Measurements from ENCODE around the gene GTF2B. TPM values are rescaled to one million over a fixed set of nuclear protein-coding genes. Genes with fewer than 3 reads are reported as not detected.

GTF2B gene
- total and polyA plus RNA-seq, 9 of the 15 experiments (the other 6 are each of a cell fraction or from before 2014, with no cell fraction given) = 34.5 to 113 (median 66.0) TPM

GRCh38 chr1:88875595-88875994 is 15.8 kb downstream of the GTF2B start:
- WGBS (ENCODE audit: insufficient coverage, low coverage, missing lambda C conversion rate) = 85% methylated on average over 4 of the region's 4 CpGs
- Histone ChIP-seq H3K9me3 (replicated peaks; ENCODE audit: control insufficient read depth, insufficient read depth, low read depth, low read length) (no peaks in the 10 kb centered on the region), H2AFZ (ENCODE audit: low read depth, low read length) (no peak overlapping the region), H3K79me2 (ENCODE audit: control insufficient read depth, insufficient read depth, low read length) (peaks cover 47% of the 10 kb centered on the region), H3K27me3 (ENCODE audit: control insufficient read depth in 2 of 2, insufficient read depth in 2 of 2, low read length in 2 of 2) (no peaks in the 10 kb centered on the region), H3K9me1 (ENCODE audit: control insufficient read depth, insufficient read depth, low read length) (no peaks in the 10 kb centered on the region), H4K20me1 (replicated peaks; ENCODE audit: control insufficient read depth, insufficient read depth, low read length) (peaks cover 3% of the 10 kb centered on the region; the same call in 1 of the 2 replicates), H3K4me1 (replicated peaks in 1 of 2; ENCODE audit: control insufficient read depth in 2 of 2, insufficient read depth in 2 of 2, low read length in 2 of 2) (no peaks in the 10 kb centered on the region; a peak in 1 of 5 replicates), H3K36me3 (ENCODE audit: control insufficient read depth, insufficient read depth, low read length) (peaks cover 26% of the 10 kb centered on the region), H3K27ac (ENCODE audit: extremely low read depth, low read depth, low read length) (no peak overlapping the region), H3K4me3 (no peak overlapping the region), H3K4me2 (ENCODE audit: insufficient read depth, low read length) (no peak overlapping the region), H3K9ac (ENCODE audit: insufficient read depth in 1 of 2, low read depth in 2 of 2, low read length in 2 of 2) (no peak overlapping the region)
- POLR2A ChIA-PET = interaction anchor here (0.5 to 1.8 kb wide), 3 partner anchors 12 to 15 kb away, joined by 3 to 7 read pairs (median 3); partner anchors contain the start of gene GTF2B
- CTCF ChIA-PET (ENCODE audit: low intra/inter-chr PET ratio) = no interaction called here
- ATAC-seq = no peak
- TF ChIP-seq ADNP (tag; IDR thresholded peaks at IDR 0.05) (no peak), RBM25 (IDR thresholded peaks at IDR 0.05; ENCODE audit: low read depth, low read length, severe bottlenecking) (peak; percentile 21)
- DNase-seq (ENCODE audit: extremely low read depth in 1 of 4, low spot score in 3 of 4) = no peak
- no TSS peak for BruUV-seq (replicated peaks)
- in situ Hi-C loops (cut with MboI) = no loop called here
- intact Hi-C loops (cut with micrococcal nuclease) = loop anchor here (5.0 to 10.0 kb wide), 2 partner anchors 138 to 691 kb away; no protein-coding TSS in a partner anchor
- FAIRE-seq = no peak

GRCh38 chr1:88873737-88874349 is 17.5 kb downstream of the GTF2B start:
- no TSS peak for BruUV-seq (replicated peaks)
- ATAC-seq (no peak), DNase-seq (ENCODE audit: extremely low read depth in 1 of 4, low spot score in 3 of 4) (no peak), FAIRE-seq (no peak)
- no peaks in the 10 kb centered on the region for H3K9me1 ChIP-seq (ENCODE audit: control insufficient read depth, insufficient read depth, low read length)
- ChIA-PET CTCF (ENCODE audit: low intra/inter-chr PET ratio) (interaction anchor here (0.6 kb wide), 2 partner anchors 90 to 263 kb away, joined by 3 to 8 read pairs; no protein-coding TSS in a partner anchor), POLR2A (no interaction called here)
- no peak overlapping the region for H3K4me3 ChIP-seq
- in situ Hi-C loops (cut with MboI) = loop anchor here (25.0 kb wide), 1 partner anchor 537 kb away; no protein-coding TSS in a partner anchor
- H2AFZ ChIP-seq (ENCODE audit: low read depth, low read length) = no peak overlapping the region
- intact Hi-C loops (cut with micrococcal nuclease) = loop anchor here (10.0 kb wide), 1 partner anchor 689 kb away; no protein-coding TSS in a partner anchor
- H3K4me2 ChIP-seq (ENCODE audit: insufficient read depth, low read length) = no peak overlapping the region
- H4K20me1 ChIP-seq (replicated peaks; ENCODE audit: control insufficient read depth, insufficient read depth, low read length) = peaks cover 3% of the 10 kb centered on the region; the same call in 1 of the 2 replicates
- H3K9ac ChIP-seq (ENCODE audit: insufficient read depth in 1 of 2, low read depth in 2 of 2, low read length in 2 of 2) = no peak overlapping the region
- 72% methylated on average over 5 of the region's 5 CpGs for WGBS (ENCODE audit: insufficient coverage, low coverage, missing lambda C conversion rate)
- peaks cover 18% of the 10 kb centered on the region for H3K36me3 ChIP-seq (ENCODE audit: control insufficient read depth, insufficient read depth, low read length)
- H3K27me3 ChIP-seq (ENCODE audit: control insufficient read depth in 2 of 2, insufficient read depth in 2 of 2, low read length in 2 of 2) = no peaks in the 10 kb centered on the region
- H3K79me2 ChIP-seq (ENCODE audit: control insufficient read depth, insufficient read depth, low read length) = peaks cover 56% of the 10 kb centered on the region
- no peaks in the 10 kb centered on the region; a peak in 1 of 5 replicates for H3K4me1 ChIP-seq (replicated peaks in 1 of 2; ENCODE audit: control insufficient read depth in 2 of 2, insufficient read depth in 2 of 2, low read length in 2 of 2)
- H3K9me3 ChIP-seq (replicated peaks; ENCODE audit: control insufficient read depth, insufficient read depth, low read depth, low read length) = no peaks in the 10 kb centered on the region
- no peak overlapping the region for H3K27ac ChIP-seq (ENCODE audit: extremely low read depth, low read depth, low read length)
- no peak for TF ChIP-seq DLX4 (CRISPR knock-in tag; IDR thresholded peaks at IDR 0.05)
- TF ChIP-seq MLX (CRISPR knock-in tag; conservative IDR thresholded peaks at IDR 0.05) = no peak
- no peak for TF ChIP-seq PKNOX1 (IDR thresholded peaks at IDR 0.05)
- no peak for TF ChIP-seq SLC30A9 (CRISPR knock-in tag; IDR thresholded peaks at IDR 0.05)
- TF ChIP-seq RNF2 (IDR thresholded peaks at IDR 0.05) = no peak
- no peak for TF ChIP-seq NUFIP1 (IDR thresholded peaks at IDR 0.05; ENCODE audit: partially characterized antibody)
- no peak for TF ChIP-seq FOXK2 (conservative IDR thresholded peaks at IDR 0.05 in 1 of 2, IDR thresholded peaks at IDR 0.05 in 1 of 2; ENCODE audit: low read depth in 2 of 2)
- no peak for TF ChIP-seq EWSR1 (IDR thresholded peaks at IDR 0.05; ENCODE audit: borderline replicate concordance, low read depth, partially characterized antibody)
- TF ChIP-seq SREBF1 (IDR thresholded peaks at IDR 0.05; ENCODE audit: borderline replicate concordance, low read depth, low read length) = no peak

Data from K562 (cell line).